GM12878 (cell line): ENCODE data around the gene RNF166.

ENCODE experiments used
- BHLHE40 ChIP-seq, 2 experiments: fragments of 450-650 bp in 1 of 2; IDR thresholded peaks; 2 replicates each; pipeline ENCODE4 v1.6.1; 2011 to 2017; ENCODE audit warnings: low read depth in 2 of 2, borderline replicate concordance in 1 of 2, improper control_type of control experiment in 1 of 2, low read length in 1 of 2, mild to moderate bottlenecking in 1 of 2
- CTCF ChIP-seq, 3 experiments: IDR thresholded peaks in 2 of 3; conservative IDR thresholded peaks in 1 of 3; 2 replicates each; pipeline ENCODE4 v1.5.1; 2011; ENCODE audit warnings: low read depth in 3 of 3, low read length in 3 of 3, mild to moderate bottlenecking in 3 of 3, control low read depth in 2 of 3, moderate library complexity in 2 of 3, inconsistent platforms in 1 of 3, mixed read lengths in 1 of 3; ENCODE audit not compliant: control insufficient read depth in 2 of 3, insufficient read depth in 1 of 3; ENCODE audit errors: extremely low read depth in 1 of 3
- HDAC2 ChIP-seq: fragments of 200-600 bp; sonication (generic); IDR thresholded peaks from 2 replicates; pipeline ENCODE4 v1.6.1; 2017
- MEF2A ChIP-seq: IDR thresholded peaks from 2 replicates; pipeline ENCODE4 v1.6.1; 2011; ENCODE audit warnings: low read depth, mild to moderate bottlenecking, low read length, moderate library complexity; ENCODE audit not compliant: insufficient read depth
- POLR2AphosphoS5 ChIP-seq: IDR thresholded peaks from 2 replicates; pipeline ENCODE4 v1.6.1; 2011; ENCODE audit warnings: mild to moderate bottlenecking, low read length, inconsistent platforms
- RBBP5 ChIP-seq: fragments of 200-600 bp; sonication (generic); conservative IDR thresholded peaks from 2 replicates; pipeline ENCODE4 v1.6.1; 2016
- SMC3 ChIP-seq: IDR thresholded peaks from 2 replicates; pipeline ENCODE4 v1.6.1; 2011; ENCODE audit warnings: low read length, improper control_type of control experiment, borderline replicate concordance

GRCh38 chr16:88662843-88663606 lies 43.2 kb downstream of the RNF166 start, which contains the start of gene MVD:
- TF ChIP-seq CTCF (IDR thresholded peaks at IDR 0.05 in 2 of 3, conservative IDR thresholded peaks at IDR 0.05 in 1 of 3; ENCODE audit: control insufficient read depth in 2 of 3, extremely low read depth in 1 of 3, insufficient read depth in 1 of 3, low read depth in 3 of 3, low read length in 3 of 3): 0 out of 6 replicates have a peak, but pooled peaks of 1 of the 3 experiments have one; percentile 4
- TF ChIP-seq SMC3: no peak
- TF ChIP-seq RBBP5: no peak
- TF ChIP-seq HDAC2: no peak; the same call in 1 of the 2 replicates
- peak; percentile 89 for TF ChIP-seq POLR2AphosphoS5
- no peak for TF ChIP-seq MEF2A
- TF ChIP-seq BHLHE40 (IDR thresholded peaks at IDR 0.05; ENCODE audit: borderline replicate concordance in 1 of 2, low read depth in 2 of 2, low read length in 1 of 2): peak; percentile 85 to 96; a peak in 3 of 4 replicates
